Astrocyte of the cerebellum (primary cell): Measurements from ENCODE around the gene SORCS2.

Experiments used
- DNase-seq: peaks from one replicate; pipeline ENCODE4 v3.0.0-alpha.2; 2011; ENCODE audit warnings: low read depth
- H3K4me3 ChIP-seq: 2 replicates; pipeline ENCODE4 v1.5.1; 2011; ENCODE audit warnings: mild to moderate bottlenecking, low read depth, low read length, moderate library complexity
- CTCF ChIP-seq: IDR thresholded peaks from 2 replicates; pipeline ENCODE4 v1.5.1; 2012; ENCODE audit warnings: low read length, low read depth, moderate library complexity, mild to moderate bottlenecking; ENCODE audit errors: missing control alignments
- in situ Hi-C: cut with HindIII; loops from 2 replicates; pipeline ENCODE4 v1.10.0; 2017; ENCODE audit warnings: low sequenced_read_pairs

SORCS2 gene

GRCh38 chr4:7590899-7591298 is 398.6 kb downstream of the SORCS2 start:
- no peak for TF ChIP-seq CTCF
- H3K4me3 ChIP-seq, result no peak overlapping the region
- DNase-seq, result no peak
- in situ Hi-C loops, result no loop called here

- no peak overlapping the region for H3K4me3 ChIP-seq
- TF ChIP-seq CTCF, result no peak
- in situ Hi-C loops, result no loop called here
Observed at GRCh38 chr4:7591409-7592053, 399.2 kb downstream of the SORCS2 start.

GRCh38 chr4:7593646-7594412 is 401.5 kb downstream of the SORCS2 start:
- no peak for DNase-seq
- TF ChIP-seq CTCF, result no peak

More at GRCh38 chr4:7591409-7592053, 399.2 kb downstream of the SORCS2 start:
- DNase-seq, result no peak

GRCh38 chr4:7595934-7596461 is 403.7 kb downstream of the SORCS2 start:
- no peak for TF ChIP-seq CTCF
- H3K4me3 ChIP-seq, result no peak overlapping the region
- in situ Hi-C loops, result no loop called here
- DNase-seq, result no peak

More at GRCh38 chr4:7593646-7594412, 401.5 kb downstream of the SORCS2 start:
- H3K4me3 ChIP-seq, result no peak overlapping the region
- in situ Hi-C loops, result no loop called here

GRCh38 chr4:7596918-7597606 is 404.7 kb downstream of the SORCS2 start:
- in situ Hi-C loops, result no loop called here
- no peak for TF ChIP-seq CTCF
- no peak overlapping the region for H3K4me3 ChIP-seq
- no peak for DNase-seq
